Endothelial cell (in vitro differentiated cells): Measurements from ENCODE around the gene TBKBP1. TPM values are rescaled to one million over a fixed set of nuclear protein-coding genes. Genes with fewer than 3 reads are reported as not detected.

Source experiments
- DNase-seq: peaks from one replicate; pipeline ENCODE4 v3.0.0; 2021; ENCODE audit warnings: low spot score
- H3K27ac Mint-ChIP-seq: one replicate; pipeline ENCODE4 v1.8.0; 2021; ENCODE audit warnings: mixed read lengths, inconsistent platforms; ENCODE audit not compliant: unreplicated experiment
- H3K27me3 Mint-ChIP-seq: one replicate; pipeline ENCODE4 v1.8.0; 2021; ENCODE audit warnings: mild to moderate bottlenecking, moderate library complexity, mixed read lengths, inconsistent platforms; ENCODE audit not compliant: unreplicated experiment
- H3K36me3 Mint-ChIP-seq: one replicate; pipeline ENCODE4 v1.8.0; 2021; ENCODE audit warnings: mild to moderate bottlenecking, low read depth, mixed read lengths, inconsistent platforms; ENCODE audit not compliant: unreplicated experiment
- H3K4me1 Mint-ChIP-seq: one replicate; pipeline ENCODE4 v1.8.0; 2021; ENCODE audit warnings: mild to moderate bottlenecking, mixed read lengths, inconsistent platforms; ENCODE audit not compliant: unreplicated experiment
- H3K4me3 Mint-ChIP-seq: one replicate; pipeline ENCODE4 v1.8.0; 2021; ENCODE audit warnings: mild to moderate bottlenecking, mixed read lengths, inconsistent platforms; ENCODE audit not compliant: unreplicated experiment
- H3K9me3 Mint-ChIP-seq: one replicate; pipeline ENCODE4 v1.8.0; 2021; ENCODE audit warnings: mixed read lengths, inconsistent platforms; ENCODE audit not compliant: unreplicated experiment
- CTCF ChIP-seq: fragments of 200-600 bp; sonication (generic); IDR thresholded peaks from one replicate; pipeline ENCODE4 v1.5.0; 2021; ENCODE audit warnings: antibody characterized with exemption; ENCODE audit not compliant: unreplicated experiment
- total RNA-seq: library from RNA; stranded (reverse); fragmentation: NEBNext Ultra II Directional; extraction: Animal tissue kit (Norgen Biotek cat#: 25700); gene quantifications from one replicate; pipeline ENCODE4 v1.2.1, GENCODE V29; 2021; ENCODE audit not compliant: unreplicated experiment

TBKBP1 gene
- total RNA-seq, 1 donor from 2014 or later: 31.4 TPM

GRCh38 chr17:47715669-47716325 is 21.8 kb downstream of the TBKBP1 start:
- Mint-ChIP-seq H3K27ac (no peak overlapping the region), H3K4me3 (no peak overlapping the region), H3K36me3 (peaks cover 6% of the 10 kb centered on the region), H3K9me3 (no peaks in the 10 kb centered on the region), H3K27me3 (peaks cover 27% of the 10 kb centered on the region), H3K4me1 (peaks cover 15% of the 10 kb centered on the region)
- DNase-seq: no peak
- TF ChIP-seq CTCF: no peak

GRCh38 chr17:47716375-47716774 is 22.4 kb downstream of the TBKBP1 start:
- no peak overlapping the region for H3K4me3 Mint-ChIP-seq
- no peaks in the 10 kb centered on the region for H3K9me3 Mint-ChIP-seq
- H3K36me3 Mint-ChIP-seq: peaks cover 6% of the 10 kb centered on the region
- H3K4me1 Mint-ChIP-seq: peaks cover 15% of the 10 kb centered on the region
- H3K27ac Mint-ChIP-seq: no peak overlapping the region
- DNase-seq: no peak
- peaks cover 27% of the 10 kb centered on the region for H3K27me3 Mint-ChIP-seq
- TF ChIP-seq CTCF: no peak

- Mint-ChIP-seq H3K9me3 (no peaks in the 10 kb centered on the region), H3K36me3 (no peaks in the 10 kb centered on the region), H3K27me3 (peaks cover 27% of the 10 kb centered on the region), H3K4me1 (peaks cover 15% of the 10 kb centered on the region), H3K27ac (no peak overlapping the region), H3K4me3 (no peak overlapping the region)
- no peak for TF ChIP-seq CTCF
- DNase-seq: no peak
These were observed 23.3 kb downstream of the TBKBP1 start for GRCh38 chr17:47717261-47717697.

- H3K4me3 Mint-ChIP-seq: no peak overlapping the region
- H3K36me3 Mint-ChIP-seq: no peaks in the 10 kb centered on the region
- peaks cover 15% of the 10 kb centered on the region for H3K4me1 Mint-ChIP-seq
- no peak overlapping the region for H3K27ac Mint-ChIP-seq
- peaks cover 22% of the 10 kb centered on the region for H3K27me3 Mint-ChIP-seq
- H3K9me3 Mint-ChIP-seq: no peaks in the 10 kb centered on the region
- DNase-seq: no peak
- TF ChIP-seq CTCF: no peak
These were observed 24.1 kb downstream of the TBKBP1 start for GRCh38 chr17:47717979-47718621.
